Lower leg skin (tissue), 3 donors: ENCODE results near the gene PPP1R2B.

Source experiments
- CTCF ChIP-seq, 3 donors: fragments of 450-650 bp; IDR thresholded peaks; one replicate each; pipeline ENCODE4 v1.5.1; 2016; ENCODE audit warnings: antibody characterized with exemption in 3 of 3, mild to moderate bottlenecking in 3 of 3, moderate library complexity in 2 of 3
- POLR2A ChIP-seq, 2 donors: fragments of 450-650 bp; IDR thresholded peaks; one replicate each; pipeline ENCODE4 v1.6.1; 2016 to 2017; ENCODE audit warnings: antibody characterized with exemption in 2 of 2, mild to moderate bottlenecking in 1 of 2, moderate library complexity in 1 of 2

DNA sequence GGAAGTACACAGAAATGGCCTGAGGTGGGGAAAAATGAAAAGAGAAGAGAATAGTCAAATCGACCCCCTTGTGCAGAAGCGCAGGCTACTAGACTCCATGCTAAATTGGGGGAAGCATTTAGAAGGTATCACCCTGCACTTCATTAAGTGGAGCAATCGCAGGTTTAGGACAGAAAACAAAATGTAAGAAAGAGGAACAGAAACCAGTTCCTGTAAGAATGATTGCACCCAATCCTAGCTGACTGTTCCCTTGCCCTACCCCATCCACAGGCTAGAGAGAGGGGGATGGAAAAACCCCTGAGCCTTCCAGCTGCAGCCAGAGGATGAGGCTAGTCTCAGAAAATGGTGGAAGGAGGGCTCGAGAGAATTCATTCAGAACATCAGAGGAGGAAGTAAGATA, 23.9 kb upstream of the PPP1R2B start:
- no peak for TF ChIP-seq CTCF (IDR thresholded peaks at IDR 0.05)
- no peak for TF ChIP-seq POLR2A (IDR thresholded peaks at IDR 0.05)
